Natural killer cell (primary cell): ENCODE data around the gene ALK. TPM values are rescaled to one million over a fixed set of nuclear protein-coding genes. Genes with fewer than 3 reads are reported as not detected.

ENCODE experiments used
- ATAC-seq, 3 donors: fragments of 150-1000 bp in 2 of 3; fragments of 200-7000 bp in 1 of 3; cut with Tn5 transposase; 1 replicate in 1 of 3; 2 replicates in 2 of 3; pipeline ENCODE4 v1.10.0; 2021; ENCODE audit warnings: mild to moderate bottlenecking in 2 of 3, moderate library complexity in 2 of 3
- DNase-seq, 2 donors: peaks; one replicate each; pipeline versions ENCODE4 v3.0.0 to v3.0.0-alpha.2; 2013 to 2021; ENCODE audit warnings: mixed read lengths in 1 of 2
- H3K27ac ChIP-seq: one replicate; pipeline ENCODE4 v1.5.1; 2013; ENCODE audit warnings: mild to moderate bottlenecking, low read length
- H3K27me3 ChIP-seq: one replicate; pipeline ENCODE4 v1.6.1; 2013; ENCODE audit warnings: low read length; ENCODE audit not compliant: control insufficient read depth, insufficient read depth
- H3K36me3 ChIP-seq: one replicate; pipeline ENCODE4 v1.6.1; 2013; ENCODE audit warnings: low read length; ENCODE audit not compliant: control insufficient read depth, insufficient read depth
- H3K4me1 ChIP-seq: one replicate; pipeline ENCODE4 v1.6.1; 2013; ENCODE audit warnings: low read length; ENCODE audit not compliant: control insufficient read depth, insufficient read depth
- H3K4me3 ChIP-seq: one replicate; pipeline ENCODE4 v1.5.1; 2013; ENCODE audit warnings: low read length
- H3K9me3 ChIP-seq: one replicate; pipeline ENCODE4 v1.6.1; 2013; ENCODE audit warnings: low read length; ENCODE audit not compliant: control insufficient read depth, insufficient read depth
- H3K27ac Mint-ChIP-seq, 2 donors: one replicate each; pipeline ENCODE4 v1.8.0; 2022; ENCODE audit warnings: mild to moderate bottlenecking in 2 of 2, mixed read lengths in 2 of 2, moderate library complexity in 1 of 2
- H3K27me3 Mint-ChIP-seq, 2 donors: one replicate each; pipeline ENCODE4 v1.8.0; 2022; ENCODE audit warnings: low read depth in 2 of 2, mixed read lengths in 2 of 2
- H3K36me3 Mint-ChIP-seq: one replicate; pipeline ENCODE4 v1.8.0; 2022; ENCODE audit warnings: mixed read lengths
- H3K4me1 Mint-ChIP-seq, 2 donors: one replicate each; pipeline ENCODE4 v1.8.0; 2022; ENCODE audit warnings: mixed read lengths in 2 of 2
- H3K4me3 Mint-ChIP-seq: one replicate; pipeline ENCODE4 v1.8.0; 2022; ENCODE audit warnings: mild to moderate bottlenecking, moderate library complexity, mixed read lengths
- H3K9me3 Mint-ChIP-seq, 2 donors: one replicate each; pipeline ENCODE4 v1.8.0; 2022; ENCODE audit warnings: mixed read lengths in 2 of 2
- CTCF ChIP-seq: fragments of 200-600 bp; IDR thresholded peaks from one replicate; pipeline ENCODE4 v1.8.0; 2022; ENCODE audit warnings: antibody characterized with exemption
- WGBS: methylation state at CpG from one replicate; pipeline ENCODE4 v1.1.7; 2013; ENCODE audit warnings: missing lambda C conversion rate; ENCODE audit not compliant: insufficient coverage; 5-methylcytosine and 5-hydroxymethylcytosine counted together
- intact Hi-C: fragments of 100-400 bp; cut with micrococcal nuclease; formaldehyde crosslinking; loops from one replicate; pipeline ENCODE4 v1.14.2; 2022
- total RNA-seq, 4 donors: library from RNA; stranded (reverse); fragments of 120-200 nt in 1 of 4; gene quantifications; one replicate each; pipeline versions ENCODE4 v1.2.3 to v1.2.4, GENCODE V29; 2013 to 2022

ALK gene
- total RNA-seq, 3 donors from 2014 or later (not counting 1 experiment from before 2014, with no cell fraction given), result not detected

GRCh38 chr2:29802986-29803385 lies 118.4 kb downstream of the ALK start:
- intact Hi-C loops, result no loop called here
- no peaks in the 10 kb centered on the region for H3K4me1 ChIP-seq
- DNase-seq (no peak), ATAC-seq (no peak)
- no peak overlapping the region for H3K4me3 ChIP-seq
- Mint-ChIP-seq H3K27me3 (peaks cover 16 to 20% of the 10 kb centered on the region in 2 donors), H3K9me3 (peaks cover 0 to 2% of the 10 kb centered on the region in 2 donors), H3K4me1 (no peaks in the 10 kb centered on the region), H3K36me3 (no peaks in the 10 kb centered on the region), H3K27ac (no peak overlapping the region), H3K4me3 (no peak overlapping the region)
- 67% methylated on average over 1 of the region's 1 CpG for WGBS
- no peaks in the 10 kb centered on the region for H3K9me3 ChIP-seq
- H3K27ac ChIP-seq, result no peak overlapping the region
- no peak for TF ChIP-seq CTCF
- no peaks in the 10 kb centered on the region for H3K27me3 ChIP-seq
- no peaks in the 10 kb centered on the region for H3K36me3 ChIP-seq

GRCh38 chr2:29799628-29800027 lies 121.8 kb downstream of the ALK start:
- H3K36me3 ChIP-seq, result no peaks in the 10 kb centered on the region
- no peak for ATAC-seq
- no peak for TF ChIP-seq CTCF
- Mint-ChIP-seq H3K4me3 (no peak overlapping the region), H3K36me3 (no peaks in the 10 kb centered on the region), H3K4me1 (no peaks in the 10 kb centered on the region), H3K27ac (no peak overlapping the region), H3K9me3 (peaks cover 0 to 2% of the 10 kb centered on the region in 2 donors), H3K27me3 (peaks cover 3 to 29% of the 10 kb centered on the region in 2 donors)
- no peak overlapping the region for H3K27ac ChIP-seq
- no peak overlapping the region for H3K4me3 ChIP-seq
- no peak for DNase-seq
- H3K27me3 ChIP-seq, result no peaks in the 10 kb centered on the region
- no peaks in the 10 kb centered on the region for H3K9me3 ChIP-seq
- WGBS, result 86% methylated on average over 3 of the region's 3 CpGs
- H3K4me1 ChIP-seq, result no peaks in the 10 kb centered on the region
- intact Hi-C loops, result no loop called here

GRCh38 chr2:29797916-29798315 lies 123.5 kb downstream of the ALK start:
- TF ChIP-seq CTCF, result no peak

GRCh38 chr2:29796446-29796845 lies 124.9 kb downstream of the ALK start:
- H3K4me3 Mint-ChIP-seq, result no peak overlapping the region
- 84% methylated on average over 2 of the region's 4 CpGs for WGBS

More at GRCh38 chr2:29797916-29798315, 123.5 kb downstream of the ALK start:
- Histone ChIP-seq H3K4me1 (no peaks in the 10 kb centered on the region), H3K27ac (no peak overlapping the region), H3K9me3 (no peaks in the 10 kb centered on the region), H3K27me3 (no peaks in the 10 kb centered on the region), H3K36me3 (no peaks in the 10 kb centered on the region), H3K4me3 (no peak overlapping the region)
- DNase-seq (no peak), ATAC-seq (no peak)
- 54% methylated on average over 3 of the region's 3 CpGs for WGBS
- Mint-ChIP-seq H3K27me3 (peaks cover 6 to 29% of the 10 kb centered on the region in 2 donors), H3K4me3 (no peak overlapping the region), H3K4me1 (no peaks in the 10 kb centered on the region), H3K9me3 (peaks cover 0 to 2% of the 10 kb centered on the region in 2 donors), H3K36me3 (no peaks in the 10 kb centered on the region), H3K27ac (no peak overlapping the region)
- intact Hi-C loops, result no loop called here

More at GRCh38 chr2:29796446-29796845, 124.9 kb downstream of the ALK start:
- Histone ChIP-seq H3K4me1 (no peaks in the 10 kb centered on the region), H3K27ac (no peak overlapping the region), H3K4me3 (no peak overlapping the region), H3K36me3 (no peaks in the 10 kb centered on the region), H3K9me3 (no peaks in the 10 kb centered on the region), H3K27me3 (no peaks in the 10 kb centered on the region)
- ATAC-seq (no peak), DNase-seq (no peak)
- Mint-ChIP-seq H3K4me1 (no peaks in the 10 kb centered on the region), H3K27me3 (peaks cover 6 to 29% of the 10 kb centered on the region in 2 donors), H3K36me3 (no peaks in the 10 kb centered on the region), H3K27ac (no peak overlapping the region), H3K9me3 (no peaks in the 10 kb centered on the region)
- TF ChIP-seq CTCF, result no peak
- intact Hi-C loops, result no loop called here
